ENCODE data around the gene ATP5IF1. TPM values are rescaled to one million over a fixed set of nuclear protein-coding genes. Genes with fewer than 3 reads are reported as not detected.

The ATP5IF1 gene
- total and polyA plus RNA-seq, 2 of the 13 experiments (the other 11 are each of a cell fraction or from before 2014, with no cell fraction given) = 97.7 to 131 TPM

GRCh38 chr1:28235755-28236655 lies at the start of gene ATP5IF1 (continued):
- TF ChIP-seq ATM (IDR thresholded peaks at IDR 0.05; ENCODE audit: borderline replicate concordance) = no peak
- TF ChIP-seq KMT2B (CRISPR knock-in tag; IDR thresholded peaks at IDR 0.05) = peak; percentile 80
- TF ChIP-seq REXO4 (CRISPR knock-in tag; IDR thresholded peaks at IDR 0.05; ENCODE audit: borderline replicate concordance) = no peak
- TF ChIP-seq ZNF121 (CRISPR knock-in tag; IDR thresholded peaks at IDR 0.05) = no peak
- TF ChIP-seq ZFYVE20 (CRISPR knock-in tag; IDR thresholded peaks at IDR 0.05; ENCODE audit: borderline replicate concordance, low read depth) = no peak
- no peak for TF ChIP-seq TRIM22 (IDR thresholded peaks at IDR 0.05)
- TF ChIP-seq GRHL1 (CRISPR knock-in tag; conservative IDR thresholded peaks at IDR 0.05) = no peak
- peak; percentile 98 for TF ChIP-seq BRD4 (CRISPR knock-in tag; IDR thresholded peaks at IDR 0.05)
- peak; percentile 18 for TF ChIP-seq IRF2 (CRISPR knock-in tag; IDR thresholded peaks at IDR 0.05)
- TF ChIP-seq ZNF337 (CRISPR knock-in tag; IDR thresholded peaks at IDR 0.05; ENCODE audit: borderline replicate concordance, low read depth) = no peak
- TF ChIP-seq ZNF549 (CRISPR knock-in tag; IDR thresholded peaks at IDR 0.05) = no peak
- 0 out of 2 replicates have a peak, but pooled peaks have one; percentile 19 for TF ChIP-seq ZBTB2 (CRISPR knock-in tag; IDR thresholded peaks at IDR 0.05; ENCODE audit: low read depth)
- peak; percentile 41 for TF ChIP-seq NR2C2 (CRISPR knock-in tag; IDR thresholded peaks at IDR 0.05; ENCODE audit: borderline replicate concordance)
- peak; percentile 96 for TF ChIP-seq ZFP91 (CRISPR knock-in tag; IDR thresholded peaks at IDR 0.05; ENCODE audit: borderline replicate concordance)
- no peak; the same call in 1 of the 2 replicates for TF ChIP-seq FOXO1 (CRISPR knock-in tag; IDR thresholded peaks at IDR 0.05)
- peak; percentile 74; the same call in 1 of the 2 replicates for TF ChIP-seq ZBTB46 (CRISPR knock-in tag; IDR thresholded peaks at IDR 0.05; ENCODE audit: borderline replicate concordance)
- TF ChIP-seq ZNF546 (CRISPR knock-in tag; conservative IDR thresholded peaks at IDR 0.05) = peak; percentile 41; the same call in 1 of the 2 replicates
- TF ChIP-seq ZNF331 (CRISPR knock-in tag; IDR thresholded peaks at IDR 0.05) = peak; percentile 66; the same call in 1 of the 2 replicates
- TF ChIP-seq ETS1 (CRISPR knock-in tag; IDR thresholded peaks at IDR 0.05) = 0 out of 2 replicates have a peak, but pooled peaks have one; percentile 40

Measured in HepG2 (cell line).